ENCODE data around the gene ZFYVE26. TPM values are rescaled to one million over a fixed set of nuclear protein-coding genes. Genes with fewer than 3 reads are reported as not detected.

ZFYVE26 gene
- total and polyA plus RNA-seq, 2 of the 8 experiments (the other 6 are each of a cell fraction or from before 2014, with no cell fraction given): 13.0 to 23.3 TPM

DNA sequence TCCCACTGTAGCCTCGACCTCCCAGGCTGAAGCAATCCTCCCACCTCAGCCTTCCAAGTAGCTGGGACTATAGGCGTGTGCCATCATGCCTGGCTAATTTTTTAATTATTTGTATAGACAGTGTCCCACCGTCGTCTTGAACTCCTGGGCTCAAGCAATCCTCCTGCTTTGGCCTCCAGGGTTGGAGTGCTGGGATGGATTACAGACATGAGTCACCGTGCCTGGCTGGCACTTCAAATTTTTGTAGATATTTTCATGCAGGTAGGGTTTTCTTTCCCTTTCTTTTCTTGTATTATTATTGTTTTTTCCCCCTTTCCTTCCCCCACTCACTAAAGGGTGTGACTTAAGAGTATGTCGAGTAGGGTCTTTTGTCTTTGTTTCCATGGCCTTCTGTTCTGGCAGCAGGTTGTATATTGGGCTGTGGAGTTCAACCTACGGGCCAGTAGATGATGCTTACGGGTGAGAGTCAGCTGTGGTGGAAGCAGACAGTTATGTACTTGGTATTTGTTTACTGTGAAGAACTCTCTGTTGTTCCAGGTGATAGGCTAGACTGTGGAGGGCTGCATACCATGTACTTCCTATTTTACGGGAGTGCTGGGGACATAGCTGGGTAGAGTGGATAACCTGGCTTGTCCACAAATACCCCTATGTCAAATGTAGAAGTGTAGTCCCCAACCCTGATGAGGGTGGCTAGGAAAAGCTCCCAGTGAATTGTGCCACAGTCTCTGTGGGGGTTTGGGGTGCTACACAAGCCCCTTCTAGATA is 33.9 kb upstream of the ZFYVE26 start:
- H3K9me3 ChIP-seq (ENCODE audit: insufficient read depth in 2 of 2, low read depth in 1 of 2, low read length in 1 of 2): no peaks in the 10 kb centered on the region; a peak in 1 of 4 replicates
- no peak overlapping the region for H4K91ac ChIP-seq (replicated peaks; ENCODE audit: insufficient read length, low read length)
- H3K79me2 ChIP-seq (ENCODE audit: control insufficient read depth in 1 of 2, insufficient read depth in 2 of 2, low read length in 2 of 2): no peaks in the 10 kb centered on the region; a peak in 1 of 4 replicates
- no peak overlapping the region for H2BK5ac ChIP-seq (ENCODE audit: low read depth, low read length)
- peaks cover 5% of the 10 kb centered on the region for H3K79me1 ChIP-seq (ENCODE audit: low read depth, low read length)
- H4K5ac ChIP-seq (ENCODE audit: insufficient read length, low read depth, low read length): no peak overlapping the region
- no peak overlapping the region for H3K4me2 ChIP-seq (ENCODE audit: insufficient read depth in 1 of 2, low read depth in 2 of 2, low read length in 2 of 2)
- ChIA-PET CTCF (ENCODE audit: partially characterized antibody) (interaction anchor here (1.7 to 1.8 kb wide), 2 partner anchors 8 to 13 kb away, joined by 4 to 5 read pairs; no protein-coding TSS in a partner anchor), POLR2A (ENCODE audit: partially characterized antibody) (interaction anchor here (1.1 kb wide), 1 partner anchor 8 kb away, joined by 3 read pairs; no protein-coding TSS in a partner anchor)
- H2BK15ac ChIP-seq (ENCODE audit: low read length): no peak overlapping the region
- no peak overlapping the region for H3K4ac ChIP-seq (replicated peaks; ENCODE audit: insufficient read length, low read depth, low read length)
- no peak overlapping the region for H2BK12ac ChIP-seq (ENCODE audit: low read depth, low read length)
- H3K27ac ChIP-seq (ENCODE audit: low read depth, low read length): no peak overlapping the region
- no peaks in the 10 kb centered on the region for H3K23me2 ChIP-seq (ENCODE audit: low read depth, low read length)
- no peak overlapping the region for H2AK5ac ChIP-seq (ENCODE audit: low read depth, low read length)
- H3K18ac ChIP-seq (ENCODE audit: extremely low read depth, low read length): no peak overlapping the region
- FAIRE-seq: no peak
- no peak overlapping the region for H4K8ac ChIP-seq (ENCODE audit: extremely low read depth, insufficient read depth, low read length)
- H3K4me3 ChIP-seq (ENCODE audit: extremely low read depth in 1 of 4, insufficient read depth in 2 of 4, low read depth in 3 of 4, low read length in 4 of 4): no peak overlapping the region
- H3K23ac ChIP-seq (ENCODE audit: insufficient read length): no peak overlapping the region
- no peaks in the 10 kb centered on the region for H3K36me3 ChIP-seq (ENCODE audit: control insufficient read depth in 2 of 4, insufficient read depth in 4 of 4, low read length in 3 of 4)
- H3K27me3 ChIP-seq (replicated peaks in 1 of 4; ENCODE audit: control insufficient read depth in 3 of 4, extremely low read depth in 1 of 4, insufficient read depth in 3 of 4, low read length in 3 of 4): no peaks in the 10 kb centered on the region
- DNase-seq (ENCODE audit: low read depth in 1 of 2, low spot score in 2 of 2): no peak
- WGBS, 2 experiments (ENCODE audit: extremely low coverage in 1 of 2, insufficient coverage in 1 of 2, insufficient read length in 1 of 2, insufficient replicate concordance in 2 of 2, low coverage in 1 of 2, low lambda C conversion rate in 2 of 2, missing lambda C conversion rate in 1 of 2): 88% methylated on average over 9 of the region's 9 CpGs; no CpG with 5 or more reads in 1 of the 2 experiments
- no peaks in the 10 kb centered on the region for H4K20me1 ChIP-seq (replicated peaks in 1 of 2; ENCODE audit: control insufficient read depth in 1 of 2, insufficient read depth in 2 of 2, low read length in 2 of 2)
- no peaks in the 10 kb centered on the region for H3K4me1 ChIP-seq (replicated peaks in 1 of 4; ENCODE audit: control insufficient read depth in 3 of 4, insufficient read depth in 4 of 4, low read length in 3 of 4)
- no peak overlapping the region for H2BK120ac ChIP-seq (replicated peaks; ENCODE audit: low read depth, low read length)
- no peak overlapping the region for H3K14ac ChIP-seq (ENCODE audit: insufficient read length)
- H3K56ac ChIP-seq (replicated peaks; ENCODE audit: insufficient read length, low read depth, low read length): no peak overlapping the region
- H3K9ac ChIP-seq (replicated peaks in 1 of 4; ENCODE audit: extremely low read depth in 1 of 4, low read depth in 3 of 4, low read length in 3 of 4): no peak overlapping the region
- no peak overlapping the region for H2AFZ ChIP-seq (ENCODE audit: low read length)
- no peak overlapping the region for H2BK20ac ChIP-seq (ENCODE audit: low read length)
- TF ChIP-seq RFX5 (IDR thresholded peaks at IDR 0.05; ENCODE audit: borderline replicate concordance, low read depth, low read length): no peak
- TF ChIP-seq CBX5 (IDR thresholded peaks at IDR 0.05; ENCODE audit: low read depth, low read length): no peak
- TF ChIP-seq EGR1 (IDR thresholded peaks at IDR 0.05; ENCODE audit: borderline replicate concordance, low read depth, low read length): no peak

All from H1 (cell line).